GM10266 (cell line): ENCODE measurements around the gene COPA.

Experiments used
- DNase-seq: peaks from one replicate; pipeline ENCODE4 v3.0.0; 2012; ENCODE audit errors: extremely low spot score
- CTCF ChIP-seq: IDR thresholded peaks from 2 replicates; pipeline ENCODE4 v1.5.1; 2012; ENCODE audit warnings: mild to moderate bottlenecking, low read depth; ENCODE audit not compliant: control insufficient read depth, insufficient read depth; ENCODE audit errors: missing control alignments

Gene COPA

GRCh38 chr1:160352555-160352954, 9.5 kb upstream of the COPA start:
- no peak for TF ChIP-seq CTCF
- no peak for DNase-seq

- no peak for TF ChIP-seq CTCF
- no peak for DNase-seq
These were observed 8.6 kb upstream of the COPA start for GRCh38 chr1:160351629-160352028.

- no peak for TF ChIP-seq CTCF
- no peak for DNase-seq
These were observed 3.9 kb upstream of the COPA start for GRCh38 chr1:160346958-160347357.

DNA sequence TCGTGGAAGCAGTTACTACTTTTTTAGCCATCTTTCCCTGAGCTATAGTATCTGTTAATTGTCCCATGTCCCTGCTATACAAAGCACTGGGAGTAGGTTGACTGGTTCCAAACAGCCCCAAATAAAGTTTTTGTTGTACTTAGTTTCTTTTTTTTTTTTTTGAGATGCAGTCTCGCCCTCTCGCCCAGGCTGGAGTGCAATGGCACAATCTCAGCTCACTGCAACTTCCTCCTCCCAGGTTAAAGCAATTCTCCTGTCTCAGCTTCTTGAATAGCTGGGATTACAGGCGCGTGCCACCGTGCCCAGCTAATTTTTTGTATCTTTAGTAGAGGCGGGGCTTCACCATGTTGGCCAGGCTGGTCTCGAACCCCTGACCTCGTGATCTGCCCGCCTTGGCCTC, 3.4 kb upstream of the COPA start:
- DNase-seq = no peak
- TF ChIP-seq CTCF = no peak

DNA sequence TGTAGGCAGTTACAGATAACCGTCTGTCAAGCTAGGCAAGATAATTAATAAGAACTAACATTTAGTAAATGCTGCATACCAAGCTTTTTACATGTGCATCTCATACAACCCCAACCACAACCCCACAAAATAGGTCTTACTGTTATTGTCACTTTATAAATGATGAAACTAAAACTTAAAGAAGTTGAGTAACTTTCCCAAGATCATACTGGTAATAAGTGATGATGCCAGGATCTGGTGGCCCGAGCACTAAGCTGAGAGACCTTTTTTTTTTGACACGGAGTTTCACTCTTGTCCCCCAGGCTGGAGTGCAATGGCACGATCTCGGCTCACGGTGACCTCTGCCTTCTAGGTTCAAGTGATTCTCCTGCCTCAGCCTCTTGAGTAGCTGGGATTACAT, 1.9 kb upstream of the COPA start:
- no peak for DNase-seq
- no peak for TF ChIP-seq CTCF

DNA sequence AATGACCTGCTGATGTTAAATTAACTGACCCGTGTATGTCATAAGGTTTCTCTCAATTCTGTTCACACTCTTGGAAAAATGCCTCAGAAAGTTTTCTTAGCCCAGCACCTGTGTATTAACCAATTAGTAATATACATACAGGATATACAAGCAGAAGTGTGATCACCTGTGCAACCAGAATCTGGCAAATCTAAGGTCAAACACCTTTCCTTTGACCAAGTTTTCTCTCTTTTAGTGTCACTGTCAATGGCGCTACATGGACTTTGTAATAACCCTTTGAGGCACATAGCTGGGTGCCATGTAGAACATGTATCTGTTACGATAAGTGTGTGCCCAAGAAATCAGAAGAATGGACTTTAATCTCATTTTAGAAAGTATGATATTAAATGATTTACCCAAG, 1.2 kb upstream of the COPA start:
- no peak for DNase-seq
- TF ChIP-seq CTCF = no peak

- no peak for DNase-seq
- no peak for TF ChIP-seq CTCF
These were observed 524 bp downstream of the COPA start for GRCh38 chr1:160342526-160342925.
